GM21447 (cell line): ENCODE results near the gene ANKRD44.
"Not testable (repeated sequence)": the region's sequence is repeated elsewhere in the genome, so short reads cannot be mapped to it uniquely, and the experiment has no call there.

Source experiments
- ATAC-seq: cut with Tn5 transposase; IDR thresholded peaks from one replicate; pipeline ENCODE4 v1.9.1; 2021; ENCODE audit not compliant: unreplicated experiment

Gene ANKRD44

DNA sequence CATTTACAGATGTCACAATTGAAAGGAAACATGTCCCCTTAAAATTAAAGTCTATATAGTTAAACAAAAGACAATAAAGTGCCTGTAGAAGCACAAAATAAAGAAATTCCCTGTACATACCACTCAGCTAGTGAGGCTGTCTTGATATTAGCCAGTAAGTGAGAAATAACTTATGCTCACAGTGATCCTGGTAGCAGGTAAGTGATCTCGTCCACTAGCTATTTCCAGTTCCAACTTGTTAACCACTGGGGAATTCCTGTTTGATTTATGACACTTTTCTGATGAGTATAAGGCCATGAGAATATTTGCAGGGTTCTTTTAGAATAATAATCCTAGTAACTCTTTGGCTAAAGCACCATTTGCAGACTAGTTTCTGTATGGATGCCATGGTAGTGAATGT, 256.1 kb downstream of the ANKRD44 start:
- no peak for ATAC-seq

DNA sequence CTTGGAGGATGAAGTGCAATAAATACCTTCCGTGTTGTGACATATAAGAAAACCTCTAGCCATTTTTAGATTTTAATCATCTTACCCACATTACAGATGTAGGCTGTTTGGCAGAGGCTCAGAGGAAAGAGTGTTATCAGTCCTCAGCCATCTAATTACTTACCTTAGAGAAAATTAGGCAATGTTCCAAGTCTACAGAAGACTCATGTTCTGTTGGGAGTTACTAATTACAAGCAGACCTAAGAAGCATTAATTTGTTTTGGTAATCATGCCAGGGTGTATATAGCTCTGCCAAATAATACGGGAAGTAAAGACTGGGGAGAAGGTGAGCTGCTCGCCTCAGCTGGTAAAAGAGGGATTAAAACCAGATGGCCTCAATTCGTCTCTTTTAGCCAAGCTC, 258.2 kb downstream of the ANKRD44 start:
- no peak for ATAC-seq

DNA sequence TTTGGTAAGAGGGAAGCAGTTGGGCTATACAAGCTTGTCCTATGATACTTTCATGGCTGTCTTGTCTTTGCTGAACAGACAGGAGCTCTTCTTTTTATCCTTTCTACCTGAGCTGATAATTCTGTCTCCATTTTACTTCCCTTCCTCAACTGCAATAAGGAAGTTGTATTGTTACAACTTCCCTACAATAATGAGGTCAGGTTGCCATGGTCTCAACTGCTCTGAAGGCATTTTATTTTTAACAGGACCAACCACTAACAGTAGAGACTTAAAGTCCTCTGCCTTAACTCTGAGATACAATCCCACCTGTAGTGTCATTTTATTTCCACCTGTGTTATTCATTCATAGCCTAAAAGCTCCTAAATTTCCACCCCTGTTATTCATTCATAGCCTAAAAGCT, 265.5 kb downstream of the ANKRD44 start:
- no peak for ATAC-seq

DNA sequence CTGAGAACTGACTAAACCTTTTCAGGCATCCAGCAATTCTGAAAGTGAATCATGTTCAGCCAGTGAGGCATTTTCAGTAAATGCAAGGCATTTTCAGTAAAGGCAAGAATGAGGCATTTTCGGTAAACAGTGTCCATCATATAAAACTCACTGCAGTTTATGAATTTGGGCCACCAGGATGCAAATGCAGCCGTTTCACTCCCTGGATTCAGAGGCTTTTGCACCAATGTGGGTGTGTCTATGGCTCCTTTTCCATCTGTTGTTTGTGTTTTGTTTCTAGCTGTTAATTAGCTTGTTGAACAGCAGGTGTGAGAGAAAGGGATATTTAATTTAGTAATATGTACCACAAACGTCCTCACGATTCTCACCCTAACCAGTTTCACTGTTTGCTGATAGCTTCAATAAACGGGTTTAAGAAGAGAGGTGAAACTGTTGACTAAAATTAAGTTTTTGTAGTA, 267.8 kb downstream of the ANKRD44 start:
- ATAC-seq, result no peak

DNA sequence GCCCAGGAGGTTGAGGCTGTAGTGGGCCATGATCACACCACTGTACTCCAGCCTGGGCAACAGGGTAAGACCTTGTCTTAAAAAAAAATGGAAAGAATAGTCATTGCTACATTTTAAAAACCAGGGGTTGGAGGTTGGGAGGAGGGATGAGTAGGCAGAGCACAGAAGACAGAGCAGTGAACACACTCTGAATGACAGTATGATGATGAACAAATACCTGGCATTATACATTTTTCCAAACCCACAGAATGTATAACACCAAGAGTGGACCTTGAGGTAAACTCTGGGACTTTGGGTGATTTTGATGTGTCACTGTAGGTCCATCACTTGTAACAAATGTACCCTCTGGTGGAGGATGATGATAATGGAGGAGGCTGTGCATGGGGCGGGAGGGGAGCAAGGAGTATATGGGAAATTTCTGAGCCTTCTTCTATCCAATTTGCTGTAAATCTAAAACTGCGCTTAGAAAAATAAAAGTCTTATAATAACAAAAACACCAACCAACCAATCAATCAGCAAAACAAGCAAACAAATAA, 272.6 kb downstream of the ANKRD44 start:
- ATAC-seq, result no peak

DNA sequence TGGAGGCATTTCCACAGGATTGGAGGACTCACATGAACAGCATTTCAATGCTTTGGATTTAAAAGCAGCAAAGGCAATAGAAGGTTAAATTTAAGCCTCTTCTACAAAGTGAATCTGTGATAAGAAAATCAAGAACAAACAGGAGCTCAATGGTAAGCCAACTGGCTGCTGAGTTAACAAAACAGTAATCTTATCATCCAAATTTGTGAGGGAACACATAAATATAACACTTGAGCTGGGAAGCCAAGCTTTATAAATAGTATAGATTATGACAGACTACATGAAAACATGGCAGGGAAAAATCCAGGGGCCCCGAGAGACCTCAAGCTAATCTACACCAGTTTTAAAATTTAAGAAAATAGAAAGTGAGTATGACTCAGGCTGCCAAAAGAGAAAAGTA, 275.6 kb downstream of the ANKRD44 start:
- ATAC-seq, result no peak

DNA sequence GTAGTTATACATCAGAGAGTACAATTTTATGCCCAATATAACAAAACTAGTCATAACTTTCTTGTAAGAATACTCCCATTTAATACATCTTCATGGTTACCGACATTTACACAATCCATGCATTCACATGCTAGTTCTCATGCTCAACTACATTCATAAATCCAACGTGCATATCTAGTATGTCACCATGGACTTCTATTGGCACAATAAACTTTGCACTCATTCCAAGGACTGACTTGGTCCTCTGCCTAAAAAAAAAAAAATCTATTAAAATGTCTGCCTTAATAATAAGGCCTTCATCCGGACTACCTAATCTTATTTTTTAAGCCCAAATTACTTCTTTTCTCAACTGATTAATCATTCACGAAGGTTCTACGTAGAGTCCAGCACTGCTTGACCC, 276.3 kb downstream of the ANKRD44 start:
- ATAC-seq, result no peak

DNA sequence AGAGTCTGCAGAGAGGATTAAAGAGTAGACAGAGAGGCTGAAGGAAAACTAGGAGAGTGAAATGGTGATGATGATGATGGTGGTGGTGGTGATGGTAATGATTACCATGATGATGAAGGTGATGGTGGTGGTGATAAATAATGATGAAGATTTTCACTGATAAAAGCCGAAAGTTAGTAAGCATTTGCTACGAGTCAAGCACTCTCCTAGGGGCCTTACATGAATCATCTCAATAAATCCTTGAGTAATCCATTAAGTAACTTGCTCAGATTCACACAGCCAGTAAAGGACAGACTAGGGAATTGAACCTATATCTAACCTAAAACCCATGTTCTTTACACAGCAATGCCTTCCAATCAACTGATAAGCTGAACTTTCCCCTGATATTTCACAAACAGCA, 277.4 kb downstream of the ANKRD44 start:
- ATAC-seq, result no peak

DNA sequence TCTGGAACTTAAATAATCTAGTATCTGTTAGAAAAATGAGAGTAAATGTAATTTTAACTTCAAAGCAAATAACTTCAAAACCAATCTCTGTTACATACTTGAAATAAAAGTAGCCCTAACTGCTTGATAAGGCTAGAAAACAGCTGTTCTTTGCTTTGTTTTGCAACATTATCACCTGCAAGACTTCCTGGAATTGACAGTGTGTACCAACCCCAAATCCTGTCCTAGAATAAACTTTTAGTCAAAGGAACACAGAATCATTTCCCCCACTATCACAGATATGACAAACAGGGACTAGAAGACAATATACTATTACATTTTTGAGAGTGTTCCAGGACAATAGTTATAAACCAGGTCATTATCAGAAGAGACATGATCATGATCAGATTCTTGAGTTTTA, 278.8 kb downstream of the ANKRD44 start:
- ATAC-seq, result no peak

DNA sequence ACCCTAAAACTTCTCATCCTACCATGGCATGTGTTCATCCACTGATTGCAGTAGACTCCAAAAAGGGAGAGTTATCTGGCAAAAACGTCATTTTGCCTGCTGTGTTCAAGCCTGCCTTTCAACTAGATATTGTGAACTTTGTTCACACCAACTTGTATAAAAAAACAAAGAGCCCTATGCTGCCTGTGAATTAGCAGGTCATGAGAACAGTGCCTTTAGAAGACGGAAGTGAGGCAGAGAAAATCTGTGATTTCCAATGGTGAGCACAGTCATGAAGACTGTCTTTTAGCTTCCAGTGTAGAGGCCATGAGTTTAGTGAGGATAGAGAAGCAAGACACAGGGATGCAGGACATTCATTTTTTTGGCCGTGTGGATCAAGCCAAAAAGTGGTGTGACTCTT, 280.5 kb downstream of the ANKRD44 start:
- no peak for ATAC-seq

DNA sequence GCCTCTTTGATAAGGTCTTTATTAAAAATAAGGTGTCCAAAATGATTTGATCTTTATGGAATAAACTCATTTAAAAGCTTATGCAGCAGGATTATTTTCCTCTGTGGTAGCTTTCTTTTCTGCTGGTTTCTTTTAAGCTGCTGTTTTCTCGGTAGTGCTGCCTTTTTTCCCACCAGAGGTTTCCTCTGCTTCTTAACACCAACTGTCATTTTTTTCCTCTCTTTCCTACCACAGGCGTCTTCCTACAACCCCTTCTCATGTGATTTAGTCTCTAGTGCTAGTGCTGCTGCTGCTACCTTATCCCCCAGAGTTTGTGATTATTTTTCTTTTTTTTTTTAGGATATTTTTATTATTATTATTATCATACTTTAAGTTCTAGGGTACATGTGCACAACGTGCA, 281.9 kb downstream of the ANKRD44 start:
- no peak for ATAC-seq

DNA sequence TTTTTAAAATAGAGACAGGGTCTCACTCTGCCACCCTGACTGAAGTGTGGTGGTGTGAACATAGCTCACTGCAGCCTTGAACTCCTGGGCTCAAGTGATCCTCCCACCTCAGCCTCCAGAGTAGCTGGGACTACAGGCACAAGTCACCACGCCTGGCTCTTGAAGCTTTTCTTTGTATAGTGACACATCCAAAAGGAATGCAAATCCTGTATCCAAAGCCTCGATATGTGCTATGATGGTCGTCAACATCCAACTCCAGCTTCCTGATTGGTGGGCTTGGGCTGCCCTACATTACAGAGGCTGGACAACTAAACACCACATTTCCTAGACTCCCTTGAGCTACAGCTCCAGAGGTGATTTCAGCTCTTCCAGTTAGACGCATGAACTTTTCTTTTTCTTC, 282.4 kb downstream of the ANKRD44 start:
- no peak for ATAC-seq

DNA sequence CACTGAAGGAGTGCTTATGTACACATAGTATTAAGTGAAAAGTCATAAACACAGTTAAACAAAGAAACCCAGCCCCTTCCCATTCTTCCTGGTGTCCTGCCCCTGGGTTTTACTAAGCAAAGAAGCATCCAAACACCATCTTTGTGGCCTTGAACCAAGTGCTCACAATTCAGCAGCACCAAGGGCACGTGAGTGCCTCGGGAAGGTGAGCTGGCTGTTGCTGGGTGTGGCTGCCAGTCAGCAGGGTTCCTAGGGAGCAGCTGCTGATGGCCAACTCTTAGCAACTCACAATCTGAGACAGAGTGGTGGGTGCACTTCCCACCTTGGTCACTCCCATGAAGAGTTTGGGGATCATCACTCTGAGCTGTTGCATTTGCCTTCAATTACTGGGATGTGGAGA, 286.4 kb downstream of the ANKRD44 start:
- no peak for ATAC-seq

DNA sequence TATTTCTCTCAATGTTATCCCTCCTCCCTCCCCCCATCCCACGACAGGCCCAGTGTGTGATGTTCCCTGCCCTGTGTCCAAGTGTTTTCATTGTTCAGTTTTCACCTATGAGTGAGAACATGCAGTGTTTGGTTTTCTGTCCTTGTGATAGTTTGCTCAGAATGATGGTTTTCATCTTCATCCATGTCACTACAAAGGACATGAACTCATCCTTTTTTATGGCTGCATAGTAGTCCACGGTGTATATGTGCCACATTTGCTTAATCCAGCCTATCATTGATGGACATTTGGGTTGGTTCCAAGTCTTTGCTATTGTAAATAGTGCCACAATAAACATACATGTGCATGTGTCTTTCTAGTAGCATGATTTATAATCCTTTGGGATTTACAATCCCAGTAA, 289.7 kb downstream of the ANKRD44 start:
- ATAC-seq, result not testable (repeated sequence)

DNA sequence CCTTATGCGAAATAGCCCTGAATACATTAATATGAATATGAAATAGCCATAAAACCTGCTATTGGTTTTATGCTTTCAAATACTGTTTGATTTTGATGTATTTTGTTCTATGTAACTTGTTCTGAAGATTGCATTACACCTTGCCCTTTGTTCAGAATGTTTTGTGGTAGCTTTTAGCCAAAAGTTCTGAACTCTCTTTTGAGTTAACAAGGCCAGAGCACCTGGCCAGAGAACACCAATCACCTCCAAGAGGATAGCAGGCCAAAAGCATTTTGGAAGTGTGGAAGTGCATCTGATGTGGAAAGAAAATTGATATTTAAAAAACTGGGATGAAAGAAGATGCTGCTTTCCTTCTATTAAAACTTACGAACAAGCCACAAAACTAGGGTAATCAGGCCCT, 297.5 kb downstream of the ANKRD44 start:
- no peak for ATAC-seq

DNA sequence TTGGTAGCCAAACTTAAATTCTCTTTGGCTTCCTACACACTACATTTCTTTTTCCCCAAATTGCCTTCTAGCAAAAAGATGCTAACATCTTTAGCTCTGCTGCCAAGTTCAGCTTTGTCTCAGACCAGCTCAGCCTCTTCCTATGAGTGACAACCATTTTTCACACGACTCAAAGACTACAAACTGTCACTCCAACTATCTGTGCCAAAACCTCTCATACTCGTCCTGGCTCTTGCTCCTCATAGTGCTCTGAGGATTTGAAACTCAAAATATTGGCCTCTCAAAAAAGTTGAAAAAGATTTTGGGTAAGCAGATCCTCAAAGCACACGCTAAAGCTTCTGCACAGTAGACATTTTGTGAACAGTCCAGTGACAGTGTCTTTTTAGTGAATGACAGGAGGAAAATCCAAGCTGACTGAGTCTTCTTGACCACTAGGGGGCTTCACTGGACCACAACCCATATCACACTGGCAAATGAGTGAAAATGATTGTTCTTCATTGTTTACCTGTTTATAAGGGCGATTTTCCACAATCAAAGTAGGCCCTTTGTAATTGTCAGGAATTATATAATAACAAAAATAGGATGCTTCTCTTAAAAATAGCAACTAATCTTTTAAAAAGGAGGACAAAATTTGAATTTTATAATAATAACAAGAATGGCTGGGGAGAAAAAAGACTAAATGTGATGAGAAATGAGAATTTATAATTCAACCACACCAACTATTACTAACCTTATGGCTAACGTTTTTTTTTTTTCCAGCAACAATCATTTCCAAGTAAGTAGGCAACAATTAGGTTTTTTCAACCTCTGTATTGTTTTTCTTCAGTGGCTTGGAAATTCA, 298.6 kb downstream of the ANKRD44 start:
- no peak for ATAC-seq

DNA sequence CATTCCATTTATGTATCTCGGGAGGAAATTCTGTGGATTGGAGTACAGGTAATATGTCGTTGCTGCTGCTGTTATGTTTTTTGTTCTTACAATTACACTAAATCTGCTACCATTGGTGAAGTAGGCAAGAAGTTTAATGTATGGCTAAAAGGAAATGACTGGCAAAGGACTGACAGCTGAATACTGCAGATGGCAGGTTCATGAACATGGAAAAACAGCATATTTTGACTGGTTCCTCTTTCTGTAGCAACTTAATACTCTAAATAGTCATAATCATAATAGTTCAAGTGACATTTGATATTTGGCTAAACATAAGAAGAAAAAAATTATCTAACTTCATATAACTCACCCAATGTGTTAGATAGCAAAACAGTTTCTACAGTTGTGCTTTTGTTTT, 299.6 kb downstream of the ANKRD44 start:
- ATAC-seq, result no peak

DNA sequence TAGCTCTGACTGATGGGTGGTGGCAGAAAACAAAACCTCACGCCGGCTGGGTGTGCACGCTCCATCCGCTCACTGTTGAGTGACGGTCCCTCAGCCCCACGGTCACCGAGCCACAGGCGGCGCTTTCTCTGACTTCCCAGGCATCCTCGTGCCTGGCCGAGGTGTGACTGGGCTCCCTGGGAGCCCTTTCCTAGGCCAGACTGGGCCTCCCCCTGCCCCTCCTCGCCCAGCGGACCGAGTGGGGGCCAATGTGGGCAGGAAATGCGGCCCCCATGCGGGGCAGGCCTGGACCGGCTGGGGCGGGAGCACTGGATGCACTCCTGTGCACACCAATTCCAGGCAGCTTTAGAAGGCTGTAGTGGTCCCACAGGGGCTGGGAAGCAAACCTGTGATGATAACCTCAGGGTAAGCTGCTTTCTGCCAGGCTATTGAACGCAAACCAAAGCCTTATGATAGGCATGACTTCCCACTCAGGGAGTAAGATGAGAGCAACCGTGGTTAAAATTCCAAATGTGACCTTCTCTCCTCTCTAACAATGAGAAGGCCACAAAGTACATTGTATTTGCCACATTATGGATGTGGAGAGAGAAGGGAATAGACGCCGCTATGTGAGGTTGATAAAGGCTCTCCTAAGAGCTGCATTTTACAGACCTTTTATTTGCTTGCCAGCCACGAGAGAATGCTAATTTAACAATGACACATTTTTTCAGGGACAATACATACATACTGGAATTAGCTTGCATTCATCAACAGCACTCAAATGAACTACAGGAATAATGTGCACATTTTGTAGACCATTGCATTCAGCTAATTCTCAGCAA, 300.2 kb downstream of the ANKRD44 start:
- no peak for ATAC-seq

DNA sequence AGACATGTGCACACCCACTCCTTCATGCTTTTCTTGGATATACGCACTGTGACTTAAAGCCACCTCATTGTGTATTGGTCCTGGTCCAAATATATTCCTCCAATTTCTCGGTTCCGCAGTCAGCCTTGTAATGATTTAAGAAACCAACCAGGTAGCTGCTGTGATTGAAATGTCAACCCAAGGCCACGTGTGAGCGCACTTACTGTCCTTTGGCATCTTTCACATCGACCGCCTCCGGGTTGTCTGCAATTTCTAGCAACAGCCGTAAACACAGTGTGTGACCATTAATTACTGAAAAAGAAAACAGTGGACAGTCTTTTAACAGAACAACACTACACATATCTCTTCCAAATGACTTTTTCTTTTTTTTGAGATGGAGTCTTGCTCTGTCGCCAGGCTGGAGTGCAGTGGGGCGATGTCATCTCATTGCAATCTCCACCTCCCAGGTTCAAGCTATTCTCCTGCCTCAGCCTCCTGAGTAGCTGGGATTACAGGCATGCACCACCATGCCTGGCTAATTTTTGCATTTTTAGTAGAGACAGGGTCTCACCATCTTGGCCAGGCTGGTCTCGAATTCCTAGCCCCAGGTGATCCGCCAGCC, 301.7 kb downstream of the ANKRD44 start:
- not testable (repeated sequence) for ATAC-seq

DNA sequence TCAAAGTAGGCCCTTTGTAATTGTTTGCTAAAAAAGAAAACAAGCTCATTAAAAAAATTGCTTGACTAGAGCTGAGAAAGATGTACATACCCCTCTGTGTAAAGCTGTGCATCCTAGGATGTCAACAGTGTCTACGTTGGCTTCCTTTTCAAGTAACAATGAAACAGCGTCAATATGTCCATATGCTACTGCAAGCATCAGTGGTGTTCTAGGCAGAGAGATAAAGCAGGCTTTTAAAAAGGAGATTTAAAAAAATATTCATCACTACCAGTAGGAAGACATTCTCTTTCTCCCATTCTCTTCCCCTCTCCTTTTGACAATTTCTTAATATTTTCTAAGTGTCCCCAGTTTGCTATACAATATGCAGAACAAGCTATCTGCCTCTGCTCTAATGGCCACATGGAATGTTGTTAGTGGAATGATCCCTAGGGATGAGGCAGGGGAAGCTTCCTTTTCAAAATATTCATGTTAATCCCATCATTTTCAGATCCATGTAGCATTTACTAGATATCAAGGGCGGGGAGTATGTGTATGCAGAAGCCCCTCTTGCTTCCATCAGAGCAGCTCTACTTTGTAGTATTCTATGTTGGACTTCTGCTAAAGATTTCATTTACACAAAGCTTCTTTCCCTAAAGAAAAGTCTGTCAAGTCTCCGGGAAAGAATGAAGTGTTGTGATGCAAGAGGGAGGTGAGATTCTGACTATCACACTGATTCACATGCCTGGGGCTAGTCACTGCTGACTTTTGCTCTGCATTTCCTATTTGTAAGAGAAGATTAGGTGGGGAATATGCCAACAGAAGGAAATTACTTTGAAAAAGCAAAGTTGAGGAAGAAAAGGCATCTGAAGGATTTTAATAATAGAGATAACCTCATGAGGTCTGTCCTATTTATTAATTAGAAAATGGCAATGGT, 302.6 kb downstream of the ANKRD44 start:
- no peak for ATAC-seq

DNA sequence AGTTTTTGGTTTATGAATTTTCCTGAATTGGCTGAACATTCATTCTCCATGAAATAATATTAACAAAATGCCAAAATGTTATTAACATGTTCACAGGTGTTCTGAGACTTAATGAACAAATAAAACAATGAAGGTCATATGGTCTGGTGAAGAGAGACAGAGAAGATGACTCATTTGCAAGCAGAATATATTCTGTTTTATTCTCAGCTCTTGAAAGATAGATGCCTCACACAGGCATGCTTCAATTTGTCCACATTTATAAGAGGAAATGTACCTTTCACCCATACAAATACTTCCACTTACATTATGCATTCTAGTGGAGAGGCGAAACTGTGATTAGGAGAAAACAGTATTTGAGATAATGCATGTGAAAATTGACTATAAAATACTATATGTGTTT, 308.7 kb downstream of the ANKRD44 start:
- no peak for ATAC-seq
